Lower leg skin (tissue), 4 donors: ENCODE data around the gene HOXB1. TPM values are rescaled to one million over a fixed set of nuclear protein-coding genes. Genes with fewer than 3 reads are reported as not detected.

ENCODE experiments used
- DNase-seq, 2 donors: peaks; one replicate each; pipeline ENCODE4 v3.0.0-alpha.2; 2019; ENCODE audit warnings: low spot score in 2 of 2
- H3K4me3 ChIP-seq: fragments of 200-600 bp; sonication (generic); 2 replicates; pipeline ENCODE4 v1.5.1; 2017; ENCODE audit warnings: mild to moderate bottlenecking, low read depth; ENCODE audit not compliant: poor library complexity, severe bottlenecking
- CTCF ChIP-seq, 3 donors: fragments of 450-650 bp; IDR thresholded peaks; one replicate each; pipeline ENCODE4 v1.5.1; 2016; ENCODE audit warnings: antibody characterized with exemption in 3 of 3, mild to moderate bottlenecking in 3 of 3, moderate library complexity in 2 of 3
- POLR2A ChIP-seq, 2 donors: fragments of 450-650 bp; IDR thresholded peaks; one replicate each; pipeline ENCODE4 v1.6.1; 2016 to 2017; ENCODE audit warnings: antibody characterized with exemption in 2 of 2, mild to moderate bottlenecking in 1 of 2, moderate library complexity in 1 of 2
- WGBS, 2 donors: methylation state at CpG; one replicate each; pipeline ENCODE4 v1.1.5; 2018; 5-methylcytosine and 5-hydroxymethylcytosine counted together
- intact Hi-C: fragments of 100-400 bp; cut with DNase I; formaldehyde crosslinking; loops from one replicate; pipeline ENCODE4 v1.15.0; 2023; ENCODE audit warnings: low total_unique reads
- total RNA-seq, 4 donors: library from RNA; depleted of rRNA; stranded (reverse); fragments of >200 nt; gene quantifications; one replicate each; pipeline ENCODE4 v1.1.0, GENCODE V29; 2016

HOXB1 gene
- total RNA-seq, 4 donors from 2014 or later, result 0.19 to 0.52 TPM; not detected in 2

GRCh38 chr17:48543107-48543853 lies 12.5 kb upstream of the HOXB1 start:
- TF ChIP-seq CTCF (IDR thresholded peaks at IDR 0.05), result no peak
- TF ChIP-seq POLR2A (IDR thresholded peaks at IDR 0.05), result no peak
- DNase-seq, result peak in 1 of 2 donors; percentile 94
- 0 to 1% methylated on average over 51 to 68 of the region's 72 CpGs for WGBS, 2 donors
- peak overlapping the region; percentile 54 for H3K4me3 ChIP-seq
- intact Hi-C loops, result no loop called here

- no peak for TF ChIP-seq POLR2A (IDR thresholded peaks at IDR 0.05)
- TF ChIP-seq CTCF (IDR thresholded peaks at IDR 0.05), result no peak
- peak overlapping the region; percentile 54 for H3K4me3 ChIP-seq
- WGBS, 2 donors, result 0 to 3% methylated on average over 12 of the region's 12 CpGs
- intact Hi-C loops, result no loop called here
- no peak for DNase-seq
Observed at GRCh38 chr17:48542698-48543106, 11.9 kb upstream of the HOXB1 start.

DNA sequence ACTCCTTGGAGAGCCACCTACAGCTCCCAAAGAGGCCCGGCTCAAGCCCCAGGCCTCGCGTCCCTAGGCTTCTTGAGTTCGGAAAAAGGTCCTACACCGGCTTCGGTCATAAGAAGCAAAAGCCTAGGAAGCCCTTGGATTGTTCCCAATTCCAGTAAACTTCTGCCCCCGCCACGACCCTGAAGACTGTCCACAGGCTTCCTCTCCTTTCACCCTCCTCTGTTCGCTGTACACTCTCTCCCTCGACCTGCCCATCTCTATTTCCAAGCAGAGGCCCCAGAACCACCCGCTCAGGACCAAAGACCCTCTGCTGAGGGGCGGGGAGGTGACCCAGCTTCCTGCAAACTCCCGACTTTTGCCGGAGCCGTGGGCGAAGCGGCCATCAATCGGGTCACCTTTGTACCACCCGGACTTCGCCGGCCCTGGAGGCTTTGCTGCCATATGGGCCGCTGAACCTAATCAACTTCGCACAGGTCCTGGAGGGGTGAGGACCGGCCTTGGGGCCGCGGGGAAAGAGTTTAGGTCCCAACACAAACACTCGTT lies 11.4 kb upstream of the HOXB1 start:
- DNase-seq, result no peak
- H3K4me3 ChIP-seq, result peak overlapping the region; percentile 33
- TF ChIP-seq CTCF (IDR thresholded peaks at IDR 0.05) (no peak), POLR2A (IDR thresholded peaks at IDR 0.05) (no peak)
- intact Hi-C loops, result no loop called here
- WGBS, 2 donors, result 8 to 11% methylated on average over 27 of the region's 27 CpGs

DNA sequence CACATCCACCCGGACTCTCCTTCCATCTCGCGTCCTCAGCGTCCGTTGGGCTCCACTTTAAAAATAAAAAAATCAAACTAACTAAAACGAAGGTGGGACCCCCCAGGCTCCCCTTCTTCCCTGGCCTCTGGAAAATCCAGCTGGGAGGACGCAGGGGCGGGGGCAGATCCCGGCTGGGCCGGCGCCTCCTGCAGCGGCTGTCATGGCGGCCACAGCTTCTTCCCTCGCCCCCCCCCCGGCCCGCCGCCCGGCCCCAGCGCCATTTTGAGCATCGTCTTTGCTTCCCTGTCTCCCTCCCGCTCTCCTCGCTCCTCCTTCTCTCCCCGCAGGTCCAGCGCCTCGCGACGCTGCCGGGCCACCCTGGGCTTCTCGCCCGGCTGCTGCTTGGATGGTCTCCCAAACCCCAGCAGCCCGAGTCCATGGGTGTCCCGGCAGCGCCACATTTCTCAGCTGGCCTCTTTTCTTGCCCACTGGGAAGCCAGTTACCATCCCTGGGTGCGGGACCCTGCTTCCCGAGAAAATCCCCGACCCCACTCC lies 10.8 kb upstream of the HOXB1 start:
- TF ChIP-seq CTCF (IDR thresholded peaks at IDR 0.05) (no peak), POLR2A (IDR thresholded peaks at IDR 0.05) (no peak)
- H3K4me3 ChIP-seq, result peak overlapping the region; percentile 33
- WGBS, 2 donors, result 1 to 3% methylated on average over 30 to 35 of the region's 36 CpGs
- intact Hi-C loops, result no loop called here
- peak; percentile 43 to 91 for DNase-seq

DNA sequence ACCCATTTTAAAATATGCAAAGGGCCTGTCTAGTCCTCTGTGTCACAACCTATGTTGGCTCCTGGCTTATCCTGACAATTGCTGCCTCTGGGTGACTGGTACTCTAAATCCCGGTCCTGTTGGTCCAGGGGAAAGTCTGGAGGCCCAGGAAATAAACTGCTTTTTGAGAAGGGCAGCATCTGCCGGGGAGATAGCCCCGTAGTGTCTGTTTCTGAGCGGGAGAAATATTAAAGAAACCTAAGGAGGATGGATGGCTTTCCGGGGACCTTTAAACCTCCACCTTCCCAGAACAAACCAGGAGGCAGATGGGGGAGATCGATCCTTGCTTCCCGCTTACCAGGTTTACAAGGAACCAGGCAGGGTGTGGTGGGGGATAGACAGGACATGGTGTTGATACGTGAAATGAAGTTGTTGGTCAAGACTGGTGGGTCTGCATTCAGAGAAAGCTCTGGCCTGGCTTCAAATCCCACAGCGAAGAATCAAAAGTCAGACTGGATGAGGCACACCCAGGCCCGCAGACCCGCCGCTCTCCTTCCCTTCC lies 10.3 kb upstream of the HOXB1 start:
- 25 to 37% methylated on average over 12 of the region's 12 CpGs for WGBS, 2 donors
- no peak for DNase-seq
- peak overlapping the region; percentile 33 for H3K4me3 ChIP-seq
- no peak for TF ChIP-seq CTCF (IDR thresholded peaks at IDR 0.05)
- no peak for TF ChIP-seq POLR2A (IDR thresholded peaks at IDR 0.05)
- intact Hi-C loops, result no loop called here
